Body of pancreas (tissue), 4 donors: ENCODE results near the gene PAM. TPM values are rescaled to one million over a fixed set of nuclear protein-coding genes. Genes with fewer than 3 reads are reported as not detected.

ENCODE experiments used
- ATAC-seq: fragments of 150-250 bp; one replicate; pipeline ENCODE4 v1.9.1; 2016
- DNase-seq, 4 donors: peaks; one replicate each; pipeline ENCODE4 v3.0.0-alpha.2; 2019
- H3K27ac ChIP-seq, 4 donors: fragments of 200-600 bp; sonication (generic); 1 replicate in 3 of 4; 2 replicates in 1 of 4; pipeline versions ENCODE4 v1.5.1 to v1.6.1; 2016 to 2019; ENCODE audit warnings: mild to moderate bottlenecking in 1 of 4, mixed read lengths in 1 of 4, moderate library complexity in 1 of 4
- H3K27me3 ChIP-seq, 2 donors: fragments of 200-600 bp; sonication (generic); one replicate each; pipeline ENCODE4 v1.6.0; 2016; ENCODE audit warnings: mild to moderate bottlenecking in 1 of 2
- H3K36me3 ChIP-seq, 2 donors: fragments of 200-600 bp; sonication (generic); replicated peaks in 1 of 2; 2 replicates each; pipeline ENCODE4 v1.5.1; 2016; ENCODE audit warnings: low read depth in 2 of 2; ENCODE audit not compliant: insufficient read depth in 1 of 2
- H3K4me1 ChIP-seq: fragments of 200-600 bp; sonication (generic); one replicate; pipeline ENCODE4 v1.6.0; 2016
- H3K4me3 ChIP-seq, 2 donors: fragments of 200-600 bp; sonication (generic); 1 replicate in 1 of 2; 2 replicates in 1 of 2; pipeline ENCODE4 v1.5.1; 2016 to 2019
- H3K9me3 ChIP-seq, 3 donors: fragments of 200-600 bp; sonication (generic); 1 replicate in 2 of 3; 2 replicates in 1 of 3; pipeline ENCODE4 v1.5.1; 2016
- CTCF ChIP-seq, 7 experiments: fragments of 450-650 bp in 4 of 7; fragments of 200-600 bp in 3 of 7; sonication (generic) in 3 of 7; IDR thresholded peaks; one replicate each; pipeline ENCODE4 v1.5.1; 2016 to 2019; ENCODE audit warnings: antibody characterized with exemption in 7 of 7
- POLR2A ChIP-seq, 3 donors: fragments of 450-650 bp; IDR thresholded peaks; one replicate each; pipeline ENCODE4 v1.6.1; 2016; ENCODE audit warnings: antibody characterized with exemption in 3 of 3, mild to moderate bottlenecking in 2 of 3
- WGBS, 2 donors: methylation state at CpG; one replicate each; pipeline ENCODE4 v1.1.5; 2017; 5-methylcytosine and 5-hydroxymethylcytosine counted together
- intact Hi-C: fragments of 100-400 bp; cut with DNase I; formaldehyde crosslinking; loops from one replicate; pipeline ENCODE4 v1.15.1; 2023
- total RNA-seq, 2 donors: library from RNA; depleted of rRNA; stranded (reverse); fragments of >200 nt; gene quantifications; one replicate each; pipeline ENCODE4 v1.1.0, GENCODE V29; 2016

The PAM gene
- total RNA-seq, 2 donors from 2014 or later: 75.2 to 111 TPM

GRCh38 chr5:102737805-102738469 is 17.2 kb upstream of the PAM start:
- intact Hi-C loops: no loop called here

GRCh38 chr5:102740515-102740914 is 14.6 kb upstream of the PAM start:
- ATAC-seq (no peak), DNase-seq (no peak)
- intact Hi-C loops: no loop called here
- Histone ChIP-seq H3K4me1 (no peaks in the 10 kb centered on the region), H3K4me3 (no peak overlapping the region), H3K9me3 (no peaks in the 10 kb centered on the region), H3K36me3 (no peaks in the 10 kb centered on the region), H3K27me3 (no peaks in the 10 kb centered on the region), H3K27ac (no peak overlapping the region)
- 49 to 59% methylated on average over 2 of the region's 2 CpGs for WGBS, 2 donors
- TF ChIP-seq POLR2A (IDR thresholded peaks at IDR 0.05) (no peak), CTCF (IDR thresholded peaks at IDR 0.05) (no peak)

More at GRCh38 chr5:102737805-102738469, 17.2 kb upstream of the PAM start:
- no peaks in the 10 kb centered on the region for H3K4me1 ChIP-seq
- H3K9me3 ChIP-seq: no peaks in the 10 kb centered on the region
- ATAC-seq: no peak
- H3K27me3 ChIP-seq: peaks cover 0 to 4% of the 10 kb centered on the region in 2 donors
- no peak overlapping the region for H3K27ac ChIP-seq
- DNase-seq: no peak
- WGBS, 2 donors: 42 to 49% methylated on average over 7 of the region's 7 CpGs
- TF ChIP-seq CTCF (IDR thresholded peaks at IDR 0.05) (no peak), POLR2A (IDR thresholded peaks at IDR 0.05) (no peak)
- no peak overlapping the region for H3K4me3 ChIP-seq
- H3K36me3 ChIP-seq: no peaks in the 10 kb centered on the region

GRCh38 chr5:102742215-102742614 is 12.9 kb upstream of the PAM start:
- DNase-seq (no peak), ATAC-seq (no peak)
- intact Hi-C loops: no loop called here
- Histone ChIP-seq H3K9me3 (no peaks in the 10 kb centered on the region), H3K27me3 (no peaks in the 10 kb centered on the region), H3K27ac (no peak overlapping the region), H3K4me3 (no peak overlapping the region), H3K4me1 (no peaks in the 10 kb centered on the region), H3K36me3 (no peaks in the 10 kb centered on the region)
- 76 to 77% methylated on average over 3 of the region's 3 CpGs for WGBS, 2 donors
- TF ChIP-seq CTCF (IDR thresholded peaks at IDR 0.05): no peak
- TF ChIP-seq POLR2A (IDR thresholded peaks at IDR 0.05): no peak

- TF ChIP-seq POLR2A (IDR thresholded peaks at IDR 0.05) (no peak), CTCF (IDR thresholded peaks at IDR 0.05) (no peak)
- Histone ChIP-seq H3K36me3 (no peaks in the 10 kb centered on the region), H3K4me1 (no peaks in the 10 kb centered on the region), H3K27me3 (no peaks in the 10 kb centered on the region), H3K4me3 (no peak overlapping the region), H3K27ac (no peak overlapping the region), H3K9me3 (no peaks in the 10 kb centered on the region)
- WGBS, 2 donors: 82 to 86% methylated on average over 4 of the region's 4 CpGs
- DNase-seq: no peak
- ATAC-seq: no peak
- intact Hi-C loops: no loop called here
Observed at GRCh38 chr5:102743900-102744299, 11.2 kb upstream of the PAM start.
